Ectodermal cell (in vitro differentiated cells): Measurements from ENCODE around the gene ADORA1.

Experiments
- H3K27ac ChIP-seq: 2 replicates; pipeline ENCODE4 v1.7.0; 2013; ENCODE audit warnings: mild to moderate bottlenecking, low read depth, low read length; ENCODE audit not compliant: insufficient read depth, poor library complexity, severe bottlenecking
- H3K27me3 ChIP-seq: 2 replicates; pipeline ENCODE4 v1.7.0; 2013; ENCODE audit warnings: mild to moderate bottlenecking, low read length; ENCODE audit not compliant: insufficient read depth, control insufficient read depth, poor library complexity, severe bottlenecking
- H3K36me3 ChIP-seq: one replicate; pipeline ENCODE4 v1.7.0; 2013; ENCODE audit warnings: low read length; ENCODE audit not compliant: control insufficient read depth, insufficient read depth
- H3K4me1 ChIP-seq: one replicate; pipeline ENCODE4 v1.7.0; 2013; ENCODE audit warnings: low read length; ENCODE audit not compliant: control insufficient read depth, insufficient read depth
- H3K4me3 ChIP-seq: 2 replicates; pipeline ENCODE4 v1.7.0; 2013; ENCODE audit warnings: low read depth, low read length, control low read depth; ENCODE audit not compliant: insufficient read depth
- H3K9me3 ChIP-seq: 2 replicates; pipeline ENCODE4 v1.7.0; 2013; ENCODE audit warnings: mild to moderate bottlenecking, low read length, moderate library complexity; ENCODE audit not compliant: control insufficient read depth
- WGBS, 2 experiments: methylation state at CpG; one replicate each; pipeline ENCODE4 v1.1.7; 2013; ENCODE audit warnings: missing lambda C conversion rate in 2 of 2; 5-methylcytosine and 5-hydroxymethylcytosine counted together

Gene ADORA1

DNA sequence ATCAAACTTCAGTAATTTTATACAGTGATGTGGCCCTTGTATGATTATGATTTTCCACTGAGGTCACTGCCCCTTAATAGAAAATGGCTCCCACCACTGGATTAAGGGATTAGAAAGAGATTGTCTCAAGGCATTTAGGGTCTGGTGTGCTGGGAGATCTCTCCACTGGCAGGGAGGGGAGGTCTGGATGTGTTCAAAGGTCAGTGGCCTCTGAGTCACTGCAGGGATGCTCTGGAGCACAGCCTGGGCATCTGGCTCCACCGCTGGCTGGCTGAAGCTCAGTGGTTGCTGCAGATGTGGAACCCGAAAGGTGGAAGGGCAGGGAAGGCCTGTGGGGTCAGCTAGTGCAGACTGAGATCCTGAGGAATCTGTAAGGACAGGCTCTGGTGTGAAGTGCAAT lies 77.2 kb downstream of the ADORA1 start:
- Histone ChIP-seq H3K36me3 (no peaks in the 10 kb centered on the region), H3K4me3 (no peak overlapping the region), H3K27ac (no peak overlapping the region), H3K4me1 (peaks cover 5% of the 10 kb centered on the region), H3K9me3 (no peaks in the 10 kb centered on the region), H3K27me3 (no peaks in the 10 kb centered on the region)
- WGBS, 2 experiments, result 89 to 95% methylated on average over 2 of the region's 2 CpGs

DNA sequence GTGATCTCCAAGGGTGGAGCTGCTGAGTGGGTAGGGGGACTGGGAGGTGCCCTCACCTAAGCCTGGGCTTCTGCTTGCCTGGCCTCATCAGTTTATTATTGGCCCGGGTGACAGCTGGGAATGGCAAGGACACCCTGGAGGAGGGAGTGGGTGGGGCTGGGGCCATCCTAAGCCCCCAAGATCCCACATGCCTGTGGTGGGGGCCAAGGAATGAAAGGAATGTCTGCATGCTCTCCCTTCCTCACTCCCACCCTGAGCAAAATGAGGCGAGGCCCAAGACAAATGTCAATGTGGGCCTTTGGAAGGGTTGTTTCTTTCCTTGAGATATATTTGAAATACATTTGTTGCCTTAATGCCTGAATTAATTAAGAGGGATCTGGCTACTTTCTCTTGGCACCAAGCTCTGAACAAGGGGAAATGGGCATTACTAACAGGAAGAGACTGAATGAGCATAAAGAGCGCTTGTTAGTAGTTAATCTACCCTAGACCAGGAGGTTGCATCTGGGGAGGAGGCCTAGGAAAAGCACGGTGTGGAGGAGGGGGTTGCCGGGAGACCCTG lies 78.7 kb downstream of the ADORA1 start:
- H3K27ac ChIP-seq, result no peak overlapping the region
- no peaks in the 10 kb centered on the region for H3K9me3 ChIP-seq
- no peaks in the 10 kb centered on the region for H3K27me3 ChIP-seq
- peaks cover 5% of the 10 kb centered on the region for H3K4me1 ChIP-seq
- WGBS, 2 experiments, result 83 to 90% methylated on average over 5 of the region's 5 CpGs
- H3K36me3 ChIP-seq, result no peaks in the 10 kb centered on the region
- H3K4me3 ChIP-seq, result no peak overlapping the region

- no peaks in the 10 kb centered on the region for H3K9me3 ChIP-seq
- H3K36me3 ChIP-seq, result no peaks in the 10 kb centered on the region
- H3K4me1 ChIP-seq, result peaks cover 5% of the 10 kb centered on the region
- H3K27me3 ChIP-seq, result no peaks in the 10 kb centered on the region
- H3K27ac ChIP-seq, result no peak overlapping the region
- H3K4me3 ChIP-seq, result no peak overlapping the region
- WGBS, 2 experiments, result 88% methylated on average over 2 of the region's 2 CpGs
Measured at GRCh38 chr1:203207751-203208150, 80.2 kb downstream of the ADORA1 start.

DNA sequence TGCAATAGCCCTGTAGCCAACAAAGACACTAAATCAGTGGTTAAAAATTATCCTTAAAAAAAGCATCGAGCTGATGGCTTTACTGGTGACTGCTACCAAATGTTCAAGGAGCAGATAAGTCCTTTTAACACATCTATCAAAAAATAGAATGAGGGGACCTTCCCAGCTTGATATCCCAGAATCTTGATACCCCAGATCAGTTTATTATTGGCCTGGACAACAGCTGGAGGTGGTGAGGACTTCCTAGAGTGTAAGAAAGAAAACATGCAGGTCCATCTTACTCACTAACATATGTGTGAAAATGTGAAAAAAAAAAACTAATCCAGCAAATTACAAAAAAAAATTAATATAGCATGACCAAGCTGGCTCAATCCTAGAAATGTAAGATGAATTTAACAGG lies 80.7 kb downstream of the ADORA1 start:
- Histone ChIP-seq H3K4me3 (no peak overlapping the region), H3K27ac (no peak overlapping the region), H3K9me3 (no peaks in the 10 kb centered on the region), H3K27me3 (no peaks in the 10 kb centered on the region), H3K36me3 (no peaks in the 10 kb centered on the region), H3K4me1 (peaks cover 5% of the 10 kb centered on the region)
- WGBS, 2 experiments, result 91 to 100% methylated on average over 1 of the region's 1 CpG

DNA sequence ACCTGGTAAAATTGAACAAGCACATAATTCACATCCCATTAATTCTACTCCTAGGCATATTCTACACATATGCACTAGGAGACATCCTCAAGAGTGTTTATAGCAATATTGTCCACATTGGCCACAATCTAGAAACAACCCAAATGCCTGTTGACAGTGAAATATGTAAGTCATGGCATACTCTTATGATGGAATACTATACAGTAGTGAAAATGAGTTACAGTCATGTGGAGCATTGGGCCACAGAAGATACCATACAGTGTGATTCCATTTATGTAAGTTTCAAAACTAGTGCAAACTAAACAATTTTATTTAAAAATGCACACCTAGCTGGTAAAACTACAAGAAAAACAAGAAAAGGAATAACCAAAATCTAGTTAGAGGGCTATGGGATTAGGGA lies 82.8 kb downstream of the ADORA1 start:
- Histone ChIP-seq H3K4me1 (peaks cover 9% of the 10 kb centered on the region), H3K9me3 (no peaks in the 10 kb centered on the region), H3K27ac (no peak overlapping the region), H3K4me3 (no peak overlapping the region), H3K36me3 (no peaks in the 10 kb centered on the region), H3K27me3 (no peaks in the 10 kb centered on the region)

- peaks cover 13% of the 10 kb centered on the region for H3K4me1 ChIP-seq
- H3K9me3 ChIP-seq, result no peaks in the 10 kb centered on the region
- no peak overlapping the region for H3K27ac ChIP-seq
Measured at GRCh38 chr1:203210988-203211387, 83.5 kb downstream of the ADORA1 start.

GRCh38 chr1:203211812-203212211 lies 84.3 kb downstream of the ADORA1 start:
- WGBS, 2 experiments, result 90 to 92% methylated on average over 3 of the region's 3 CpGs
- Histone ChIP-seq H3K27ac (no peak overlapping the region), H3K27me3 (no peaks in the 10 kb centered on the region), H3K4me3 (no peak overlapping the region), H3K36me3 (no peaks in the 10 kb centered on the region), H3K9me3 (no peaks in the 10 kb centered on the region), H3K4me1 (peaks cover 9% of the 10 kb centered on the region)

More at GRCh38 chr1:203210988-203211387, 83.5 kb downstream of the ADORA1 start:
- Histone ChIP-seq H3K4me3 (no peak overlapping the region), H3K27me3 (no peaks in the 10 kb centered on the region), H3K36me3 (no peaks in the 10 kb centered on the region)

DNA sequence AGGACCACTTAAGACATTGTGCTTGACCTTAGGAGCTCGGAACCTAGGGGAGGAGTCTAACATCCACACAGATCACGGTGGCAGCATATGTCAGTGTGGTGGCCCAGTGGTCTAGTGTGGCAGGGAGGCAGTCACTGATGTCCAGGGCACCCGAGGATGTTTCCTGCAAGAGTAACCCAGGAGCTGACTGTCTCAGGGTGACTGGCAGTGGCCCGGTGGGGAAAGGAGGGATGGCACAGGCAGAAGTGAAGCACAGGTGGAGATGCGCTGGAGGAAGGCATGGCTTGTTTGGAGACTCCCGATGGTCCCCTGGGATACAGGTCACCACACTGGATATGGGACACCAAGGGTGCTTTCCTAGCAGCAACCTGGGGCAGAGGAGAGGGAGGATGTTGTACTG lies 85.6 kb downstream of the ADORA1 start:
- no peaks in the 10 kb centered on the region for H3K36me3 ChIP-seq
- 86% methylated on average over 6 of the region's 6 CpGs for WGBS, 2 experiments
- H3K4me1 ChIP-seq, result peaks cover 9% of the 10 kb centered on the region

GRCh38 chr1:203214871-203215270 lies 87.3 kb downstream of the ADORA1 start:
- no peak overlapping the region for H3K27ac ChIP-seq
- 90 to 91% methylated on average over 7 of the region's 7 CpGs for WGBS, 2 experiments

More for the DNA sequence above, 85.6 kb downstream of the ADORA1 start:
- Histone ChIP-seq H3K9me3 (no peaks in the 10 kb centered on the region), H3K4me3 (no peak overlapping the region), H3K27ac (no peak overlapping the region), H3K27me3 (no peaks in the 10 kb centered on the region)

GRCh38 chr1:203215573-203215972 lies 88.0 kb downstream of the ADORA1 start:
- Histone ChIP-seq H3K27ac (no peak overlapping the region), H3K27me3 (no peaks in the 10 kb centered on the region), H3K9me3 (no peaks in the 10 kb centered on the region), H3K4me1 (peaks cover 9% of the 10 kb centered on the region), H3K36me3 (no peaks in the 10 kb centered on the region), H3K4me3 (no peak overlapping the region)
- 69 to 71% methylated on average over 9 of the region's 9 CpGs for WGBS, 2 experiments

More at GRCh38 chr1:203214871-203215270, 87.3 kb downstream of the ADORA1 start:
- Histone ChIP-seq H3K9me3 (no peaks in the 10 kb centered on the region), H3K27me3 (no peaks in the 10 kb centered on the region), H3K4me1 (peaks cover 9% of the 10 kb centered on the region), H3K4me3 (no peak overlapping the region), H3K36me3 (no peaks in the 10 kb centered on the region)
